IMR-90 (cell line): Measurements from ENCODE around the gene PHACTR2.

Experiments used
- CEBPB ChIP-seq: IDR thresholded peaks from 2 replicates; pipeline ENCODE4 v1.6.1; 2012; ENCODE audit warnings: low read depth, low read length, improper control_type of control experiment
- CHD1 ChIP-seq: IDR thresholded peaks from 2 replicates; pipeline ENCODE4 v1.6.1; 2012; ENCODE audit warnings: low read depth, low read length, improper control_type of control experiment
- CTCF ChIP-seq: conservative IDR thresholded peaks from 2 replicates; pipeline ENCODE4 v1.5.1; 2012; ENCODE audit warnings: mild to moderate bottlenecking, low read depth, low read length, improper control_type of control experiment
- ELK1 ChIP-seq: fragments of 150-350 bp; IDR thresholded peaks from 2 replicates; pipeline ENCODE4 v1.6.1; 2016; ENCODE audit warnings: low read depth, mild to moderate bottlenecking, low read length, moderate library complexity, borderline replicate concordance
- FOS ChIP-seq: fragments of 150-350 bp; IDR thresholded peaks from 2 replicates; pipeline ENCODE4 v1.6.1; 2016; ENCODE audit warnings: low read depth, low read length
- MAFK ChIP-seq: IDR thresholded peaks from 2 replicates; pipeline ENCODE4 v1.6.1; 2012; ENCODE audit warnings: low read depth, low read length, improper control_type of control experiment
- MAZ ChIP-seq: IDR thresholded peaks from 2 replicates; pipeline ENCODE4 v1.6.1; 2012; ENCODE audit warnings: low read depth, mild to moderate bottlenecking, low read length, improper control_type of control experiment, moderate library complexity, borderline replicate concordance
- MXI1 ChIP-seq: IDR thresholded peaks from 2 replicates; pipeline ENCODE4 v1.6.1; 2012; ENCODE audit warnings: low read depth, mild to moderate bottlenecking, low read length, moderate library complexity, borderline replicate concordance
- NFE2L2 ChIP-seq: fragments of 150-350 bp; IDR thresholded peaks from 2 replicates; pipeline ENCODE4 v1.6.1; 2016; ENCODE audit warnings: low read depth, mild to moderate bottlenecking, low read length
- POLR2A ChIP-seq: IDR thresholded peaks from 2 replicates; pipeline ENCODE4 v1.6.1; 2012; ENCODE audit warnings: mild to moderate bottlenecking, low read depth, low read length
- RCOR1 ChIP-seq: IDR thresholded peaks from 2 replicates; pipeline ENCODE4 v1.6.1; 2012; ENCODE audit warnings: mild to moderate bottlenecking, low read length, improper control_type of control experiment; ENCODE audit not compliant: insufficient replicate concordance
- USF2 ChIP-seq: fragments of 150-350 bp; IDR thresholded peaks from 2 replicates; pipeline ENCODE4 v1.6.1; 2017; ENCODE audit warnings: mild to moderate bottlenecking, antibody characterized with exemption, low read length, low read depth

- no peak for TF ChIP-seq CTCF
- TF ChIP-seq POLR2A = no peak
- TF ChIP-seq MAZ = no peak
- TF ChIP-seq MXI1 = no peak
- TF ChIP-seq CEBPB = no peak
- TF ChIP-seq USF2 = no peak
- no peak for TF ChIP-seq MAFK
- no peak for TF ChIP-seq NFE2L2
- no peak for TF ChIP-seq CHD1
- no peak for TF ChIP-seq RCOR1
- TF ChIP-seq FOS = no peak
- no peak for TF ChIP-seq ELK1
Observed at GRCh38 chr6:143766185-143766553, 88.4 kb downstream of the PHACTR2 start.
